ENCODE data around the gene PPP1R12C.
"Not testable (repeated sequence)": the region's sequence is repeated elsewhere in the genome, so short reads cannot be mapped to it uniquely, and the experiment has no call there.

Gene PPP1R12C

DNA sequence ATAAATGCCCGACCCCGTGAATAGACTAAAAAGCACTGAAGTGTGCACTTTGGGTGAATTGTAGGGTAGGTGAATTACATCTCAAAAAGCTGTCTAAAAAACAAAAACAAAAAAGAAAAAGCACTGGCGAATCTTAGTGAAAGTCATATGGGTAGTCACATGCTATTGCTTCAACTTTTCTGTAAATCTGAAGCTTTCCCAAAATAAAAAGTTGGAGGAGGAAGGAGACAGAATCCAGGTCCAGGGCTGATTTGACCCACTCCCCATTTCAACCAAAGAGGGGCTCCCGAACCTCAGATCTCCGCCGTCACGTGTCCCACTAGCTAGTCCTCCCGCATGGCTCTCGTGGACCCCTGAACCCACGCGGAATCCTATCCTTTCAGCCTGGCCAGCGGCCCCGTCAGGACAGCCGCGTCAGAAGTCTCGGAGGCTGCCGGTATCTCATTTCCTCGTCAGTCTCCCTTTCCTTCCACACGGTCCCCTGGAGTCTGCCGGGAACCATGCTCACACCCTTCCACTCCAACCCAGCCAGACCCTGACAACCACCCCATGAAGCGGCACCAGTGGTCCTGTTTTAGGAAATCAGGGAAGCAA, 6.1 kb downstream of the PPP1R12C start:
- H3K36me3 ChIP-seq = peaks cover 58% of the 10 kb centered on the region
- H3K4me1 ChIP-seq (ENCODE audit: control insufficient read depth in 1 of 2, insufficient read depth in 1 of 2, low read depth in 1 of 2, low read length in 1 of 2) = peaks cover 9 to 12% of the 10 kb centered on the region in 2 experiments
- no peak for TF ChIP-seq CTCF (IDR thresholded peaks at IDR 0.05)
- H3K27me3 ChIP-seq = no peaks in the 10 kb centered on the region
- H3K27ac ChIP-seq = no peak overlapping the region
- H3K9me3 ChIP-seq = no peaks in the 10 kb centered on the region
- no peak overlapping the region for H3K4me3 ChIP-seq (ENCODE audit: low read depth in 1 of 2, low read length in 1 of 2)

DNA sequence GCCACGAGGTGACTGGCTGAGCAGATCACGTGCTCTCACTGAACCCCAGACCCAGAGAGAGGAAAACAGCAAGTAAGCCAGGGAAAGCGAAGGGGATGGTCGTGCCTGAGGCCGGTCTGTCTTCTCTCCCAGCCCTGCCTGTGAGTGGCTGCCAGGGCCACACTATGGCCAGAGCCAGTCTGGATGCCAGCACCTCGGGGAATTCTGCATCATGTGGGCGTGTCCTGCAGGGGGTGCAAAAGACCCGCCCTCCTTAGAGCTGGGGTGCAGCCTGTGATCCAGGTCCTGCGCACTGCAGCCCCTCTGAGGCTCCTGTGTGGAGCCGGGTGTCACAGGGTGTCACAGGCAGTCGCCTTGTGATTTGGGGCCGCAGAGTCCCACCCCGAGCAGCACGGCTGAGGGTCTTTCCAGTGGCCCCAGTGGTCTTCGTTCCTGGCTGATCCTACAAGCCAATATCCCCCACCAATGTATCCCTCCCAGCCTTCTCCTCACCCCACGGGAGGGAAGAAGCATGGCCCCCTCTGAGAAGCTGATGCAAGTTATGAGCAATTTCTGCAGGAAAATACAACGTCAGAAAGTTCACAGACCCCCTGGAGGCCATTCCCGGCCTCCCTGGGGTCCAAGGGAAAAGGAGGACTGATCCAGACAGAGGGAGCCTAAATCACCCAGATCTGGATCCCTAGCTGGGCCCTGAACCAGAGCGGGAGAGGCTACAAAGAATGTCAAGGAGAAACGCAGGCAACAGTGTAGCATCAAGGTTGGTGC, 7.7 kb downstream of the PPP1R12C start:
- peaks cover 57% of the 10 kb centered on the region for H3K36me3 ChIP-seq
- no peak for TF ChIP-seq CTCF (IDR thresholded peaks at IDR 0.05)
- no peaks in the 10 kb centered on the region for H3K9me3 ChIP-seq
- H3K4me3 ChIP-seq (ENCODE audit: low read depth in 1 of 2, low read length in 1 of 2) = no peak overlapping the region
- H3K4me1 ChIP-seq (ENCODE audit: control insufficient read depth in 1 of 2, insufficient read depth in 1 of 2, low read depth in 1 of 2, low read length in 1 of 2) = no peaks in the 10 kb centered on the region
- H3K27me3 ChIP-seq = no peaks in the 10 kb centered on the region
- H3K27ac ChIP-seq = no peak overlapping the region

DNA sequence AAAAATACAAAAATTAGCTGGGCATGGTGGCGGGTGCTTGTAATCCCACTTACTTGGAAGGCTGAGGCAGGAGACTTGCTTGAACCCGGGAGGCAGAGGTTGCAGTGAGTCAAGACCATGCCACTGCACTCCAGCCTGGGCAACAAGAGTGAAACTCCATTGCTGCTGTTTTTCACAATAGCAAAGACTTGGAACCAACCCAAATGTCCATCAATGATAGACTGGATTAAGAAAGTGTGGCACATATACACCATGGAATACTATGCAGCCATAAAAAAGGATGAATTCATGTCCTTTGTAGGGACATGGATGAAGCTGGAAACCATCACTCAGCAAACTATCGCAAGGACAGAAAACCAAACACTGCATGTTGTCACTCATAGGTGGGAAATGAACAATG, 10.2 kb downstream of the PPP1R12C start:
- not testable (repeated sequence) for H3K27ac ChIP-seq; H3K4me3 ChIP-seq (ENCODE audit: low read depth in 1 of 2, low read length in 1 of 2); H3K9me3 ChIP-seq; H3K27me3 ChIP-seq; H3K4me1 ChIP-seq (ENCODE audit: control insufficient read depth in 1 of 2, insufficient read depth in 1 of 2, low read depth in 1 of 2, low read length in 1 of 2)
- peaks cover 65% of the 10 kb centered on the region for H3K36me3 ChIP-seq

DNA sequence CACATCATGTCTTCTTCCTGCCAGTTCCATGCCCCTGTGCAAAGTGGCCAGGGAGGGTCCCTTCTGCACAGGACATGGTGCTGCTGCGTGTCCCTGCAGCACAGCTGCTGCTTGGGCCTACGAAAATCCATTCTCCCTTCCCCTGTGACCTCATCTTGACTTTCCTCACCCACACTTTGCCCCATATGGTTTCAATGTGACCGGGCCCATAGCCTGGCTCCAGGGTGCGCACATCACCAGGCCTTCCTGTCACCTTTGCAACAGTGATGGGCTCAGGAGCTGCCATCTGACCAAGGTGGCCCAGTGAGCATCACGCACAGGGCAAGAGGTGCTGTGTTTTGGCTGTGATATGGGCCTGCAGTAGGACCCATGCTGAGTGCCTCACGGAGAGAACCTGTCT, 10.8 kb downstream of the PPP1R12C start:
- Histone ChIP-seq H3K4me1 (ENCODE audit: control insufficient read depth in 1 of 2, insufficient read depth in 1 of 2, low read depth in 1 of 2, low read length in 1 of 2) (no peaks in the 10 kb centered on the region), H3K36me3 (peaks cover 65% of the 10 kb centered on the region), H3K27me3 (no peaks in the 10 kb centered on the region), H3K4me3 (ENCODE audit: low read depth in 1 of 2, low read length in 1 of 2) (no peak overlapping the region), H3K9me3 (no peaks in the 10 kb centered on the region), H3K27ac (no peak overlapping the region)
- TF ChIP-seq CTCF (IDR thresholded peaks at IDR 0.05) = no peak

DNA sequence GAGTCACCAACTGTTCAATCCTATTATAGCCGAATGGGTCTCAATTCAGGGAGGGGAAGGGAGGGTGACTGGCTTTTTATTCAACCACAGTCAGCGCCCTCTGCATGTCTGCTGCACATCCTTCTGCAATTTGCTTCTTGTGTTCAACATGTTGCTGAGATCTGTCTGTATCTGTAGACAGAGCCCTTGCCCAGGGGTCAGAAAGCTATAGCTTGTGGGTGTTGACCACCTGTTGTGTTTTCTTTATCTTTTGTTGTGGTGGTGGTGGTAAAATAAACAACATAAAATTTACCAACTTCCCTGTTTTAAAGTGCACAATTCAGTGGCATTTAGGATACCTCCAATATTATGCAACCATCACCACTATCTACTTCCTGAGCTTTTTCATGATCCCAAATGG, 12.2 kb downstream of the PPP1R12C start:
- H3K4me3 ChIP-seq (ENCODE audit: low read depth in 1 of 2, low read length in 1 of 2) = no peak overlapping the region
- H3K36me3 ChIP-seq = peaks cover 68% of the 10 kb centered on the region
- TF ChIP-seq CTCF (IDR thresholded peaks at IDR 0.05) = no peak

GRCh38 chr19:55103190-55103589, 14.2 kb downstream of the PPP1R12C start:
- Histone ChIP-seq H3K27ac (no peak overlapping the region), H3K4me1 (ENCODE audit: control insufficient read depth in 1 of 2, insufficient read depth in 1 of 2, low read depth in 1 of 2, low read length in 1 of 2) (no peaks in the 10 kb centered on the region), H3K4me3 (ENCODE audit: low read depth in 1 of 2, low read length in 1 of 2) (no peak overlapping the region), H3K27me3 (no peaks in the 10 kb centered on the region), H3K36me3 (peaks cover 70% of the 10 kb centered on the region), H3K9me3 (no peaks in the 10 kb centered on the region)
- no peak for TF ChIP-seq CTCF (IDR thresholded peaks at IDR 0.05)

More for the DNA sequence above, 12.2 kb downstream of the PPP1R12C start:
- Histone ChIP-seq H3K9me3 (no peaks in the 10 kb centered on the region), H3K27me3 (no peaks in the 10 kb centered on the region), H3K4me1 (ENCODE audit: control insufficient read depth in 1 of 2, insufficient read depth in 1 of 2, low read depth in 1 of 2, low read length in 1 of 2) (no peaks in the 10 kb centered on the region), H3K27ac (no peak overlapping the region)
